Hematopoietic multipotent progenitor cell treated with erythropoietin and hydrocortisone succinate and interleukin-3 and kit ligand, for 17 days (in vitro differentiated cells): Measurements from ENCODE around the gene SEZ6L.

ENCODE experiments used
- DNase-seq: peaks from one replicate; pipeline ENCODE4 v3.0.0-alpha.2; 2015; ENCODE audit warnings: low spot score

Gene SEZ6L

GRCh38 chr22:26182723-26183122 is 13.5 kb downstream of the SEZ6L start:
- no peak for DNase-seq

GRCh38 chr22:26185190-26185589 is 15.9 kb downstream of the SEZ6L start:
- DNase-seq = no peak

DNA sequence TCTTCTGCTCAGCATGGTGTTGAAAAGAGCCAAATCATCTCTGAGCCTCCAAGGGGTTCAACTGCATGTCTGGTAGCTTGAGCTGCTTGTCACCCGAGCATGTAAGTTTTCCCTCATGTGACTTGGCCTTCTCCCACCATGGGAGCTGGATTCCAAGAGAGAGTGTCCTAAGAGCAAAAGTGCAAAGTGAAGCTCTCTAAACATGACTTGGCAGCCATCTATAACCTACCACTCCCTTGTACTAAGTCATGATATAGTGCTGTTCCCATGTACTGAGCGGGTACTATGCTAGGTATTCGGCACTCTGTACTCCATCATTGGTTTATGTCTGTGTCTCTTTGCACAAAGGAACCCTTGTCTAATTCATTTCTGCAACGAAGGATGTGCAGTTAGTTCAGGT is 19.1 kb downstream of the SEZ6L start:
- DNase-seq = no peak

DNA sequence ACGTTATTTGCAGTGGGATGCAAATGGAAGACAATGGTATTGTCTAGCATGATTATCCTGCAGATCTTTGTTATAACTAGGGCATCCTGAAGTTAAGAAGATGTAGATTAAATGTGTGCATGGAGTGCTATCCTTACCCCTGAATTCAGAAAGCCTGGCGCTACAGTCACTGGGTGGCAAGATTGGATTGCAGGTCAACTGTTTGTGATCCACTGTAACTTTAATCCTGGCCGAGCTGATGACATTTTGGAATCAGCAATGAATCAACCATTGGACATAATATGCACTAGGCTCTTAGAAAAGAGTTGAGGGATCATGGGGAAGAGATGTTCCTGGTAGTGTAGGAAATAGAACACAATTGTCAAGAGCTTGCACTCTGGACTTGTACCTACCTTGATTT is 25.1 kb downstream of the SEZ6L start:
- DNase-seq = no peak

DNA sequence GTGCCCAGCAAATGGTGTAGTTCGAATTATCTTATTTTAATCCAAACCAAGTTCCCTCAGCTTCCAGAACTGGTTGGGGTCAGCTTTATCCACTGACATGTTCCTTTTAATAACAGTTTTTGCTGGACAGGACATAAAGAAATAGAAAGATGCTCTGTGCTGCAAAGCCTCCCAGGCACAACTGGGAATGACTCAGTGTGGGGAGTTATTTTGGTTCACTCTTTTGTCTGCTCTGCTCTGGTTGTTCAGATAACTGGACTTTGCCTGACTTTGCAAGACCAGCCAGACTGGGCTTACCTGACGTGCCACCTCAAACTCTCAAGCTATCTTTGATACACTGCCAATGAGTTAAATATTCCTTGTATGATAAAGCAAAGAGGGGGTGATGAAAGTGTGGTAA is 25.6 kb downstream of the SEZ6L start:
- no peak for DNase-seq

DNA sequence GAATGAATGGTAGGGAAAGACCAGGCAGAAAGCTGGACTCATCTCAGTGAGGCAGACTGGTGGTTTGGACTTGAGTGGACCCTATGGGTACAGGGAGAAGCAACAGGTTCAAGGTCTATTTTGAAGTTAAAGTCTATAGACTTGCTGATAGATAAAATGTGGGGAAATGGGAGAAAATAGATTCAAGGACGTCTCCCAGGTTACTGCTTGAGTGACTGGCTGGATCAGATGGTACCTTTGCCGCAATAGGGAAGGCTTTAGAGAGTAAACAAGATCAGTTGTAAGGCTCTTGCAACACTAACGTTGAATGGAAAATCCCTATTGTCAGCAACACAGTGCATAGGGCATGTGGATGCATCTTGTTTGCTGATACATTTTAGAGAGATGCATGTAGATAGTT is 27.4 kb downstream of the SEZ6L start:
- DNase-seq = no peak

DNA sequence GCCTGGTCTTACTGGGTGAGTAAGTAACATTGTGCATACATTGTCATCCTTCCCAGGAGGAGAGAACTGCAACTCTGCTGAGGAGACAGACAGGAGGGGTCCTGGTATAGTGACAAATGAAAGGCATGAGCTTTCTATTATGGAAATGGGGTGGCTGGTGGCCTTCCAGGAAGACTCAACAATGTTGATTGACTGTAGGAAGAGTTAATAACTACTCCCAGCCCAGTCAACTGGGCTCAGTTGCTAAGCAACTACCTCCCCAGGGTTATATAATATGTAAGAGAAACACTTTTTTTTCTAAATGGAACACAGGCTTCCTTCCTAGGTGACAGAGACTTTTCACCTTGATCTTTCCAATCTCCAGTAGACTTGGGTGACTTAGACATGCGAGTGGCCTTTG is 28.2 kb downstream of the SEZ6L start:
- no peak for DNase-seq

DNA sequence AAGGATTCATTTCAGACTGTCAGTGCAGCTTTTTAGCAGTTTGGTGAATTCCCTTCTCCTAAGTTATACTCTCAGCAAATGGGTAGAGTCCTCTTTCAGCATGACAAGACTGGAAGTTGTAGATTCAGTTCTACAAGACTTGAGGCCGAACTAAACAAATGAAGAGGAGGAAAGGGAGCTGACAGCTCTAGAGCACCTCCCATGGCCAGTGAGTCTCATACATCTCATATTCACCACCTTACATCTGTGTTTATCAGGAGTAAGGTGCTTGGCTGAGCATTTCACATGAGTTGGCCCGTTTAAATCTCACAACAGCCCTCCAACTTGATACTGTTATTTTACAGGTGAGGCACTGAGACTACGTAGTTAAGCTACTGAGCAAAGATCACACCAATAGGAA is 30.4 kb downstream of the SEZ6L start:
- no peak for DNase-seq

GRCh38 chr22:26202280-26202924 is 33.1 kb downstream of the SEZ6L start:
- no peak for DNase-seq

GRCh38 chr22:26205494-26205893 is 36.2 kb downstream of the SEZ6L start:
- DNase-seq = no peak

DNA sequence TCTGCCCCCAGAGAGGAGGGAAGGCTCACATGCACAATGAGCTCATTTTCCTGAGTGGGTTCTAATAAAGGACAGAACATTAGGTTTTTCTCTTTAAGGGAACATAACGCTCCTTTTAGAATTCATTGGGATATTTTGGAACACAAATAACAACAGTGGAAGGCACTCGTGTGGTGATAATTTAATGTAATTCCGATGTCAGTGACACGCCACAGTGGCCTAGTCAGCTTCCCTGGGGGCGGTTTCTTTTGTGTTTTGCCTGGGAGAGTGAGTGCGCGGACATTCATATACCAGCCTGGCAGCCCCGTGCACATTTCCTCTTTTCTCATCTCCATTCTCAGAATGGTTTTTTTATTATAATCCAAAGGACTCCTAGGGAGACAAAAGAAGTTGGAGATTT is 41.1 kb downstream of the SEZ6L start:
- no peak for DNase-seq

DNA sequence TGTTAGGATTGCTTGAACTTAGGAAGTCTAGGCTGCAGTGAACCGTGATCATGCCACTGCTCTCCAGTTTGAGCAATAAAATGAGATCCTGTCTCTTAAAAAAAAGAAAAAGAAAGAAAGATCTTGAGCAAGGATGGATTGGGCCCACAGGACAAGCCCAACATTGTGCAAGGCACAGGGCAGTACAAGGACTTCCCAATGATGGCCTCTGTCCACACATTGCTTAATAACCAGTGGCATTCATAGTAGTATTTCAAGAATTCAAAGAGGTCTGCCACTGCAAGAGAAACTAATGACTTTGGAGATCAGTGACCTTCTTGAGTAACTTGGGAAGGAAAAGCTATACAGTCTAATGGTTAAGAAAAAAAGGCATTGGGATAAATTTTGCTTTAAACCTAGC is 44.6 kb downstream of the SEZ6L start:
- no peak for DNase-seq

- no peak for DNase-seq
Observed at GRCh38 chr22:26214466-26214865, 45.2 kb downstream of the SEZ6L start.

DNA sequence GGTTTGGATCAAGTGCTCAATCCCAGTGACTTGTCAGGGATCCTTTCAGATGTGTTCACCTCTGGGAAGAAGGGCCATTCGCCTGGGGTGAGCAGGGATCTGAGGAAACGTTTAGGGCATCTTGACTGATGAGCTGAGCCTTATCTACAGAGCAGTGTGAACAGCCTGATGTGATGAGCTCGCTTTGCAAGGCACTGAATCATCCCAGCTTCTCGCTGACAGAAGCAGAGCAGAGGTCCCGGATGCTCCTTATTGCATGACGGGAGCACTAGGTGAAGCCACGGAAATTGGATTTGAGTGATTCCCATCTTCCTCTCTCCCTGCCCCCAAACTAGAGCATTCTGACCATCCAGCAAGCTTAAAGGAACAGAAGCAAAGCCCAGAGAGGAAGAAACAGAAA is 46.5 kb downstream of the SEZ6L start:
- DNase-seq = no peak

- no peak for DNase-seq
Observed at GRCh38 chr22:26225207-26225606, 55.9 kb downstream of the SEZ6L start.

DNA sequence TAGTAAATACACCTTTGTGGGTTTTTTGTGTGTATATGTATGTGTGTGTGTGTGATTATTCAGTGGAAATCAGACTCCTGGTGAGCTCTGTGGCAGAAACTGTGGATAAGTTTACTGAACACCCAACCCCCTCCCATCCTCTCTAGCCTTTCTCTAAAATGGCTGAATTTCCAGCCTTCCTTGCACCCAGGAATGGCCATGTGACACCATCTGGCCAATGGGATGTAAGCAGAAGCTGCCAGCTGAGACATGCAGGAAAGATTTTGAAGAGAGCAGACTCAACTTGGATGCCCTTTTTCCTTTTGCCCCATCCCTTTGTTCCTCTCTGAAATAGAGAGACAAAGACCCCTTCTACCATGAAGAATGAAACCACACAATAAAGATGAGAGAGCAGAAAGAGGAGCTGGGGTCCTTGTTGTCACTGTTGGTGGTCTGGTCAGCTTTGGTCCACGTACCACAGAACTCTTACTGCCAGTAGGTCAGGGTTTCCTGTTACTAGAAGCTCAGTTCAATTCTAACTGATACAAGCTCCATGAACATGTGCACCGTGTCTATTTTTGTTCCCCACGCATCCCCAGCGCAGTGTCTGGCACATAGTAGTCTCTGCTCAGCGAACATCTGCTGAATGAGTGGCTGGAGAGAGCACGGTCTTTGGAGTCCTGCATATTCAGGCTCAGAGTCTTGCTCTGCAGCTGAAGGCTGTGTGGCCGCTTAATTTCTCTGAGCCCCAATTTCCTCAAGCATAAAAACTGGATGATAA is 57.5 kb downstream of the SEZ6L start:
- DNase-seq = no peak

DNA sequence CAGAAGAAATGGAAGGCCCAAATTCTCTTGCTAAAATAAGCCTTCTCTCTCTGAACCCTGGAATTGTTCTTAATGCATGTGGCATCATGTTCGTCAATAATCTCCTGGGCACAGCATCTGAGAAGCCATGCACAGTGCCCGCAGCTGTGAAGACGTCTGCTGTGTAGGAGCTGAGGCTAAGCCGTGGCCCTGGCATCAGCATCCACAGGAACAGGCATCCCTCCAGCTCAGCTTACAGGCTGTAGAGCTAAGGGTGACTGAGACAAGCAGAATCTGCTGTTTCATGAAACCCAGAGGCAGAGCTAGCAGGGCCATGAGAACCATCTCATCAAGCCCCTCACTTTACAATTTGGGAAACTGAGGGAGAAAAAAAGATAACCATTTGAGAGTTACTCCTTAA is 60.6 kb downstream of the SEZ6L start:
- DNase-seq = no peak

DNA sequence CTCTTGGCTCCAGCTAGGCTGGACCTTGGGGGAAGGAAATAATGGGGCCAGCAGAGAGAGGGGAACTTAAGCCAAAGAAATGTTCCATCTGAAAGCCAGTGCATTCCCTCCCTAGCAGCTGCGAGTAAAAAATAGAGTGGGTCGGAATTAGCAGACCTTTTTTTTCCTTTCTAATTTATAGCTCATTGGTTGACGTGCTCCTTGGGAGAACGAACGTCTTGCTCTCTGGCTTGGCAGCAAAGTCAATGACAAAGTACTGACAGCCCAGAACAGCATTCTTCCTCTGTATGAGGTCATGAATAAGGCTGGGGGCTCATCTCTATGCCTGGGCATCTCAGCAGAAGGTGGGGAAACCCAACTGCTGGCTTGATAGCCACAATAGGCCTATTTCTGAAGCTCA is 65.0 kb downstream of the SEZ6L start:
- no peak for DNase-seq

DNA sequence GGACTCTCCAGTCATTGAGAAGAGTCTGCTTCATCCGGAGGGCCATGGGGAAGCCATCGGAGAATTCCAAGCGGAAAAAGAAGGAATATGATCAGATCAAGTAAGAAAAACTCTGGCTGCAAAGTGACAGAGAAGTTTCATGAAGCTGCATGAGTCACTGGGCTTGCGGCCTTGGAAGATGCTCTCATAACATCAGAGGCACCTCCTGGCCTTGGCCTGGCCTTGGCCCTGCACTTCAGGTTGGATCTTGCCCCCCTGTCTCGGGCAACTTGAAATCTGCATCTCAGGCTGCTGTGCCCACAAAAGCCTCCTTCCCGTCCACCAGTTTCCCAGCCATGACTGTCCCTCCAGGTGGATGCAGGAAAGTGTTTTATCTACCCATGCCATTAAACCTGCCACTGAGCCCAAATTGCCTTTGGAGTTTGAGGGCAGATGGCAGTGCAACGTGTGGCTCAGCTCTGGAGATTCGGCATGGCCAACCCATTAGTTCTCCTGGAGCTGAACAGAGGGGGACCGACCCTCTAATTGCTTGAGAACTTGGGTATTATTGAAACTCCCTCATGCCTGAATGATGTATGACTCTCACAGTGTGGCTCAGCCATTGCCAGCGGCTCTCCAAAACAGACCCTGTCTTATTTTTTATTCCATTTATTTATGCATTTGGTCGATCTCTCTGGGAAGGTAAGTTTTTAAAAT is 66.7 kb downstream of the SEZ6L start:
- no peak for DNase-seq

DNA sequence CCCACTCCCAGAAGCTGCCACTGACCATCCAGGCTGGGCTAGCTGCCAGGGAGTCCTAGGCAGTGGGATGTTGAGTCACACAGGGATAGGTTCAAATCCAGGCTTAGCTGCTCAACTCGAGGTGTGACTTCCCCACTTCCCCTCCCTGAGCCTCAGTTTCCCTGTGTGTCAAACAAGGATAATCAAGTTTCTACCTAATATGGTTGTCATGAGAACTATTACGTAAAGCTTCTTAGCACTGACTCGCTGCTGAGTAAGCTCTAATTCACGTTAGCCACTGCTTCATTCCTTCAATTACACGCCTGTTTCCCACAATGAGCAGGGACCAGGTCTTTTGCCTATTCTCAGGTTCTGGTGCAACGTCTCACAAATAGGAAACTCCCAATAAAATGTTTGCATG is 67.7 kb downstream of the SEZ6L start:
- DNase-seq = no peak

DNA sequence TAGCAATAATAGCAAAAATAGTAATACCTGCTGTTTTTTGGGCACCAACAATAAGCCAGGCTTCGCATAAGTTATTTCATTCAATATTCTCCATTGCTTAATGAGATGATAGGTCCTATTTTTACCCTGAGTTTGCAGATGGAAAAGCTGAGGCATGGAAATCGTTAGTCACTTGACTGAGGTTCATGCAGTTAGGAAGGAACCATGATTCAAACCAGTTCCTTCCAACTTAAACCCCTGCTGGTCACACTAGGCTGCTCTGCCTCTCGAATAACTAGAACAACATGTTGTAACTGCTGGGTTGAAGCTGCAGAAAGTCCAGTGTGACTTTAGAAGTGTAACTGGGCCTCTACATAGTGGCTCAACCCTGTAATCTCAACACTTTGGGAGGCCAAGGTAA is 69.3 kb downstream of the SEZ6L start:
- DNase-seq = no peak

DNA sequence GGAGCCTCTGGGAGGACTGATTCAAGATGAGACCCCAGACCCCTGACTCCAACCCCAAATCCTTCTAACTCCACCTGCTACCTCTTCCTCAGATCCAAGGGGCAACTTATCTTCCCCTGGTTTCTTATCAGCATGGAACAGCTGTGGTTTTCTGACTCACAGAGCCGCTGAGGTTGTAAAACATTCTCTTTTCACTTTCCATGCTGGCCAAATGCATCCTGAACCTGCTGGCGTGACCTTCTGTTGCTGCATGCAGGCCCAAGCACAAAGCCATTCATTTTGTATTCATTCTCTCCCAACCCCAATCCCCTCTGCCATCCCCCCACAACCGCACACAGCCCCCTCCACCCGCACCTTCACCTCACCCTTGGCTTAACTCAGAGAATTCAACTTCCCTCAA is 70.3 kb downstream of the SEZ6L start:
- no peak for DNase-seq

DNA sequence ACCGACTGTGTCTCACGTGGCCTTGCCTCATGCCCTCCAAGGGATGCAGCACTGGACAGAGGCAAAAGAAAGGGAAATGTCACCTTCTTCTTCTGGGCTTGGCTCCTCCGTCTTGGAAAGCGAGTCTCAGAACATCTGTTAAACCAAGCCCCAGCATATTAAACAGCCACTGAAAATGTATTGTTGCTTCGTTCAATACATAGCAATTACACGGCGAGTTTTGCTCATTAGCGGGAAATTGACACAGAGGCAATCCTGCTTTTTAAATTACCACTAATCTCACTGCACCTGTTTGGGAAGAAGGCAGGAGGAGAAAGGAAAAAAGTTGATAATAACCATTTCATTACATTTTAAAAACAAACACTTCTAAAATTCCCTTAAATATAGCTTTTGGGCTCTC is 72.1 kb downstream of the SEZ6L start:
- no peak for DNase-seq

- no peak for DNase-seq
Observed at GRCh38 chr22:26245001-26245400, 75.7 kb downstream of the SEZ6L start.
